ENCODE measurements around the gene LRMDA.

LRMDA gene

DNA sequence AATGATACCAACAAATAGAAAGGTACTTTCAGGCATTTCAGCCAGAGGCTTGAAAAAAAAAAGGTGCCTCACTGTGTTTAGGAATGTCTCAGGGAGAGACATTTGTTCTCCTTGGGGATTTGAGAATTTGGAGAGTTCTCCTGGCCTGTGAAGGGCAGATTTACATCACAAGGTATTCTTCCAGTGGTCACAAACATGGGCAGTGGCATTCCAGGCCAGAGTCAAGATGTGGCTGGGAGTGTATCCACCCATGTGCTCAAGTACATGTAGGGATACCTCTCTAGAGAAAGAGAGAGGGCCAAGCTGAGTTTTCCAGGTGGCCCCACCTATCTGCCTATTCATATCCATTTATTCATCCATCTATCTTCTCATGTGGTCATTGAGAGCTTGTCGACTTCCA is 253.8 kb downstream of the LRMDA start:
- Mint-ChIP-seq H3K36me3 (ENCODE audit: low read depth) (peaks cover 23% of the 10 kb centered on the region), H3K27me3 (ENCODE audit: low read depth) (peaks cover 8% of the 10 kb centered on the region), H3K27ac (peak overlapping the region in 1 of 3 experiments; percentile 1), H3K4me3 (no peak overlapping the region), H3K4me1 (peaks cover 23% of the 10 kb centered on the region), H3K9me3 (peaks cover 26% of the 10 kb centered on the region)
- TF ChIP-seq, protein P1, sequence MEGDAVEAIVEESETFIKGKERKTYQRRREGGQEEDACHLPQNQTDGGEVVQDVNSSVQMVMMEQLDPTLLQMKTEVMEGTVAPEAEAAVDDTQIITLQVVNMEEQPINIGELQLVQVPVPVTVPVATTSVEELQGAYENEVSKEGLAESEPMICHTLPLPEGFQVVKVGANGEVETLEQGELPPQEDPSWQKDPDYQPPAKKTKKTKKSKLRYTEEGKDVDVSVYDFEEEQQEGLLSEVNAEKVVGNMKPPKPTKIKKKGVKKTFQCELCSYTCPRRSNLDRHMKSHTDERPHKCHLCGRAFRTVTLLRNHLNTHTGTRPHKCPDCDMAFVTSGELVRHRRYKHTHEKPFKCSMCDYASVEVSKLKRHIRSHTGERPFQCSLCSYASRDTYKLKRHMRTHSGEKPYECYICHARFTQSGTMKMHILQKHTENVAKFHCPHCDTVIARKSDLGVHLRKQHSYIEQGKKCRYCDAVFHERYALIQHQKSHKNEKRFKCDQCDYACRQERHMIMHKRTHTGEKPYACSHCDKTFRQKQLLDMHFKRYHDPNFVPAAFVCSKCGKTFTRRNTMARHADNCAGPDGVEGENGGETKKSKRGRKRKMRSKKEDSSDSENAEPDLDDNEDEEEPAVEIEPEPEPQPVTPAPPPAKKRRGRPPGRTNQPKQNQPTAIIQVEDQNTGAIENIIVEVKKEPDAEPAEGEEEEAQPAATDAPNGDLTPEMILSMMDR (IDR thresholded peaks at IDR 0.05; ENCODE audit: unreplicated experiment in 3 of 3) = no peak

DNA sequence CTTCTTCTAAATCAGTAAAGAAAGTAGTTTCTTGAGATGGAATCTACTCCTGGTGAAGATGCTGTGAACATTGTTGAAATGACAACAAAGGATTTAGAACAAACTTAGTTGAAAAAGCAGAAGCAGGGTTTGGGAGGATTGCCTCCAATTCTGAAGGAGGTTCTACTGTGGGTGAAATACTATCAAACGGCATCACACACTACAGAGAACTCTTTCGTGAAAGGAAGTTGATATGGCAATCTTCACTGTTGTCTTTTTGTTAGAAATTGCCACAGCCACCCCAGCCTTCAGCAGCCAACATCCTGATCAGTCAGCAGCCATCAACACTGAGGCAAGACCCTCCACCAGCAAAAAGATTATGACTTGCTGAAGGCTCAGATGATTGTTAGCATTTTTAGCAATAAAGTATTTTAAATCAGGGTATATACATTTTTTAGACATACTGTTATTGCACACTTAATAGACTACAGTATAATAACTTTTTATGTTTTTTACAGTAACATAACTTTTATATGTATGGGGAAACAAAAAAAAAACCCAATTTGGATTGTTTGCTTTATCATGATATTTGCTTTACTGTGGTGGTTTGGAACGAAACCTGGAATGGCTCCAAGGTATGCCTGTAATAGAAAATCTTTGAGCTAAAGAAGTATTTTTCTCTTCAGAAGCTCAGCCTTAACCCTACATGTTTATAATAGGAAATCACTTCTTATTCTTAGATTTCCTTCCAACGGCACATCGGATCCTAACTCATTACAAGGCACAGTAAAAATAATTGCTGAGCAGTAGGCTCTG is 257.3 kb downstream of the LRMDA start:
- Mint-ChIP-seq H3K27ac (no peak overlapping the region), H3K4me1 (peaks cover 8% of the 10 kb centered on the region), H3K4me3 (no peak overlapping the region), H3K27me3 (ENCODE audit: low read depth) (peaks cover 13% of the 10 kb centered on the region), H3K36me3 (ENCODE audit: low read depth) (peaks cover 23% of the 10 kb centered on the region), H3K9me3 (peaks cover 26% of the 10 kb centered on the region)
- TF ChIP-seq, protein P1 (IDR thresholded peaks at IDR 0.05; ENCODE audit: unreplicated experiment in 3 of 3) = no peak

DNA sequence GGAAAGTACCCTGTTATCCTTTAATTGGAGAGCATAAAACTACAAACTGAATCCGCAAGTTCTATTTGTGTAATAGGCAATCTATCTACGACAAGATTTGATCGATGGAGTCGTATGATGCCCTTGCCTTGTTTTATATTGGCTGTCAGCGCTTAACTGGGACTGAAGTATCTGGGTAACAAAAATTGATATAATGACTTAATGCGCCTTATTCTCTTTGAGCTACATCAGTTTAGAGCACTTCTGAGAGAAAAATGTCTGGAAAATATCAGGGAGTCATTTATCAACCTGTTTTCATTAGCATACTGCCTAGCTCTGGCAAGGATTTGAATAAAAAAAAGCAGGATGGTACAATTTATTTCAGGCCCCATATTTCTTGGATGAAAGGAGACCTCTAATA is 262.1 kb downstream of the LRMDA start:
- peaks cover 3% of the 10 kb centered on the region for H3K36me3 Mint-ChIP-seq (ENCODE audit: low read depth)

DNA sequence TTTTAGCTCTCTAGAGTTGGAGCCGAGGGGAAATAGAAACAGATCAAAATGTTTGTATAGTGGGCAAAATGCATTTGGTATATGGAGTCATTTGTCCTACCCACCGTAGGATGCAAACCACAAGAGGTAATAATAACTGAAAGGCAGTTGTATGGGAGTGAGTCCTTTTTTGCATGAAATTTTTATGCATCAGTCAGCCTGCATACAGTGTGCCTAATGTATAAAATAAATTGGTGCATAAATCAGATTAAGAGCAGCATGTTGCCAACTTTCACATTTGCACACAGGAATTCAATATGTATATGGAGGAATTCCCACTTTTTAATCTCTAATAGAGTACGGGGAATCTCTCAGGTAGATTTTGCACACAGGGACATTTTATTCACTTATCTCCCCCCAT is 262.8 kb downstream of the LRMDA start:
- Mint-ChIP-seq H3K27me3 (ENCODE audit: low read depth) (peaks cover 26% of the 10 kb centered on the region), H3K4me3 (no peak overlapping the region), H3K27ac (peak overlapping the region in 1 of 3 experiments; percentile 14), H3K4me1 (peaks cover 20% of the 10 kb centered on the region), H3K9me3 (peaks cover 3% of the 10 kb centered on the region), H3K36me3 (ENCODE audit: low read depth) (peaks cover 3% of the 10 kb centered on the region)
- TF ChIP-seq, protein P1 (IDR thresholded peaks at IDR 0.05; ENCODE audit: unreplicated experiment in 3 of 3) = no peak

More for the DNA sequence above, 262.1 kb downstream of the LRMDA start:
- H3K4me1 Mint-ChIP-seq = peaks cover 20% of the 10 kb centered on the region
- H3K9me3 Mint-ChIP-seq = peaks cover 3% of the 10 kb centered on the region
- no peak overlapping the region for H3K4me3 Mint-ChIP-seq
- TF ChIP-seq, protein P1 (IDR thresholded peaks at IDR 0.05; ENCODE audit: unreplicated experiment in 3 of 3) = no peak
- H3K27me3 Mint-ChIP-seq (ENCODE audit: low read depth) = peaks cover 29% of the 10 kb centered on the region
- H3K27ac Mint-ChIP-seq = no peak overlapping the region

DNA sequence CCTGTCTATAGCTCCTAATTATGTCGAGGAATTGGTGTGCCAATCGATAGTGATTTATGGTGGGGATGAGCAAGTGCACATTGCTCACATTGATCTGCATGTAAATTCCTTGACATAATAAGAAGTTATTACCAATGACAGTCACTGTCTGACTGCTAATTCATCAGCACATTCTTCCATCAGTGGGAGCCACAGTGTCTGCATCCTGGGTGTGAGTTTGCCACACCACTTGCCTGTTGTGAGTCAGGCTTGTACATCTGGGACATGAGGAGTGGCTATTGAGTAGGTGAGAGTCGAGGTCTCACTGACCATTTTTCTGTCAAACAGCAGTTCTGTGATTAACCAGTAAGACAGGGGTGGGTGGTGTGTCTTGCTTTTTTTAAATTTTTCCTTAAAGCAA is 263.4 kb downstream of the LRMDA start:
- Mint-ChIP-seq H3K36me3 (ENCODE audit: low read depth) (peaks cover 3% of the 10 kb centered on the region), H3K27me3 (ENCODE audit: low read depth) (peaks cover 28% of the 10 kb centered on the region), H3K4me1 (peaks cover 20% of the 10 kb centered on the region), H3K9me3 (peaks cover 6% of the 10 kb centered on the region), H3K4me3 (no peak overlapping the region), H3K27ac (peak overlapping the region in 1 of 3 experiments; percentile 14)
- TF ChIP-seq, protein P1 (IDR thresholded peaks at IDR 0.05; ENCODE audit: unreplicated experiment in 3 of 3) = no peak

DNA sequence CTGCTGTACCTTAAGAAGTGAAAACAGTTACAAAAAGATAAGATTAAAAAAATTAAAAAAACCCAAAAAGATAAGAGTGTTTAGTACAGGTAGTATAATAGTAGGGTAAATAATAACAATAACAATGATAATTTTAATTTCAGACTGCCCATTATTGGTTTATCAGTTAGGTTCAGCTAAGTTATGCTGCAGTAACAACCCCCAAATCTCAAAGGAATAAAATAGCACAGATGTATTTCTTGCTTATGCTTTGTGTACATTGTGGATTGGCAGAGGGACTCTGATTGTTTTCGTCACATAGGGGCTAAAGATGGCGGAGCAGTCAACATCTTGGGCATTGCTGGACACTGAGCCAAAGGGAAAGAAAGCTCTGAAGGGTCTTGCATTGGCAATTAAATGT is 264.6 kb downstream of the LRMDA start:
- no peak overlapping the region for H3K27ac Mint-ChIP-seq
- peaks cover 9% of the 10 kb centered on the region for H3K9me3 Mint-ChIP-seq
- peaks cover 29% of the 10 kb centered on the region for H3K27me3 Mint-ChIP-seq (ENCODE audit: low read depth)
- peaks cover 3% of the 10 kb centered on the region for H3K36me3 Mint-ChIP-seq (ENCODE audit: low read depth)
- no peak overlapping the region for H3K4me3 Mint-ChIP-seq
- peaks cover 20% of the 10 kb centered on the region for H3K4me1 Mint-ChIP-seq
- TF ChIP-seq, protein P1 (IDR thresholded peaks at IDR 0.05; ENCODE audit: unreplicated experiment in 3 of 3) = no peak
